GM20431 (cell line): ENCODE results near the gene PRDM2.
"Not testable (repeated sequence)": the region's sequence is repeated elsewhere in the genome, so short reads cannot be mapped to it uniquely, and the experiment has no call there.

Source experiments
- in situ Hi-C: fragments of 300-500 bp; cut with MseI, MboI; formaldehyde crosslinking; loops from one replicate; pipeline ENCODE4 v1.15.0; 2020; ENCODE audit warnings: low sequenced_read_pairs; ENCODE audit not compliant: unreplicated experiment

PRDM2 gene, protein sequence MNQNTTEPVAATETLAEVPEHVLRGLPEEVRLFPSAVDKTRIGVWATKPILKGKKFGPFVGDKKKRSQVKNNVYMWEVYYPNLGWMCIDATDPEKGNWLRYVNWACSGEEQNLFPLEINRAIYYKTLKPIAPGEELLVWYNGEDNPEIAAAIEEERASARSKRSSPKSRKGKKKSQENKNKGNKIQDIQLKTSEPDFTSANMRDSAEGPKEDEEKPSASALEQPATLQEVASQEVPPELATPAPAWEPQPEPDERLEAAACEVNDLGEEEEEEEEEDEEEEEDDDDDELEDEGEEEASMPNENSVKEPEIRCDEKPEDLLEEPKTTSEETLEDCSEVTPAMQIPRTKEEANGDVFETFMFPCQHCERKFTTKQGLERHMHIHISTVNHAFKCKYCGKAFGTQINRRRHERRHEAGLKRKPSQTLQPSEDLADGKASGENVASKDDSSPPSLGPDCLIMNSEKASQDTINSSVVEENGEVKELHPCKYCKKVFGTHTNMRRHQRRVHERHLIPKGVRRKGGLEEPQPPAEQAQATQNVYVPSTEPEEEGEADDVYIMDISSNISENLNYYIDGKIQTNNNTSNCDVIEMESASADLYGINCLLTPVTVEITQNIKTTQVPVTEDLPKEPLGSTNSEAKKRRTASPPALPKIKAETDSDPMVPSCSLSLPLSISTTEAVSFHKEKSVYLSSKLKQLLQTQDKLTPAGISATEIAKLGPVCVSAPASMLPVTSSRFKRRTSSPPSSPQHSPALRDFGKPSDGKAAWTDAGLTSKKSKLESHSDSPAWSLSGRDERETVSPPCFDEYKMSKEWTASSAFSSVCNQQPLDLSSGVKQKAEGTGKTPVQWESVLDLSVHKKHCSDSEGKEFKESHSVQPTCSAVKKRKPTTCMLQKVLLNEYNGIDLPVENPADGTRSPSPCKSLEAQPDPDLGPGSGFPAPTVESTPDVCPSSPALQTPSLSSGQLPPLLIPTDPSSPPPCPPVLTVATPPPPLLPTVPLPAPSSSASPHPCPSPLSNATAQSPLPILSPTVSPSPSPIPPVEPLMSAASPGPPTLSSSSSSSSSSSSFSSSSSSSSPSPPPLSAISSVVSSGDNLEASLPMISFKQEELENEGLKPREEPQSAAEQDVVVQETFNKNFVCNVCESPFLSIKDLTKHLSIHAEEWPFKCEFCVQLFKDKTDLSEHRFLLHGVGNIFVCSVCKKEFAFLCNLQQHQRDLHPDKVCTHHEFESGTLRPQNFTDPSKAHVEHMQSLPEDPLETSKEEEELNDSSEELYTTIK (N-terminal part only)

DNA sequence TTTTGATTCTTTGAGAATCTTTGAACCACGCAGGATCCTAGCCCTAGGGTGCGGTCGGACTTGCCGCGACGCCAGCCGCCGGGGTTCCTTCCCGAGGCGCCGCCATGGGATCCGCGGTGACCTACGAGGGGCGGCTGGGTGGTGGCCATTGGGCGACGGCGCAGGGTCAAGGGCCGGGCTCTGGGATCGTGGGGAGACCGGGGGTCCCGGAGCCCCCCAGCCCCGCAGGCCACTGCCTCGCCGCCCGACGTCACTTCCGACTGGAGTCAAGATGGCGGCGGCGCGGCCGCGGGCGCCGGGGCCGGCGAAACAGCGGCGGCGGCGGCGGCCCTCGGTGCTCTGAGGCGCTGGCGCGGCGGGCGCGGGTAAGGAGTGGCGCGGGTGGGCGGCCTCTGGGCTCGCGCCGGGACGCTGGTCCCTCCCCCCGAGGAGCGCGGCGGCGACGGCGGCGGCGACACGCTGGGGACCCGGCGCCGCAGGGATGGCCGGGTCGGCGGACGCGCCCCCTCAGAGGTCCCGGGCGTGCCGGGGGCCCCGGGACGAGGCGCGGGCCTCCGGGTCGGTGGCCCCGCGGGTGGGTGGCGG is at the start of gene PRDM2:
TSS of gene PRDM2 (plus strand) at position 253 of the 585 bp plus-strand sequence. CDS start 15,418 bp downstream, outside the sequence.
- in situ Hi-C loops = no loop called here

DNA sequence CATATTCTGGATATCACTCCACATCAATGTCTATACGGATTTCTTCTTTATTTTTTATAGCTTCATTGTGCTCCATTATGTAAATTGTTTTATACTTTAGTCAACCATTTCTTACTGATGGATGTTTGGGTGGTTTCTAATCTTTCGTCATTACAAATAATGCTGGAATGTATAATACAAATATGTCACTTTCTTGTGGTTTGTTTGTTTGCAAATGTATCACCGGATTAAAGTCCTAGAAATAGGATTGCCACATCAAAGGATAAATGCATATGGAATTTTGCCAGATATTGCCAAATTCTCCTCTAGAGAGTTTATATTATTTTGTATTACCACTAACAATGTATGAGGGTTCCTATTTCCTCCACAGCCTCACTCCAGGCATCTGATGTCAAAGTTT is 48.7 kb upstream of the PRDM2 start:
- in situ Hi-C loops = loop anchor here (25.0 kb wide), 1 partner anchor 311 kb away; no protein-coding TSS in a partner anchor

DNA sequence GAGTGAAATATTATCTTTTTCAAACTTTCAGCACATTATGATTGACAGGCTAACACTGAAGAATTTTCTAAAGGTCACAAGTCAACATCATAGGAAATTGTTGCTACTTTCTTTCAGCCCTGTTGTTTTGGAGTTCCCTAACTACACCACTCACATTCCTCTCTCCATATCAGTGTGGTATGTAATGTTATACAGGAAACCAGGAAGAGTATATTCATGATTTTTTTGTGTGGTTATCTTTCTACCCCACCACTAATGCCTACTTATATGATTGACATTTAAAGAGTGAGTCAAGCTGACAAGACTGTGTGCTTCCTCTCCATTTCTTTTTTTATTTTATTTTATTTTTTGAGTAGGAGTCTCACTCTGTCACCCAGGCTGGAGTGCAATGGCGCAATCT is 47.8 kb upstream of the PRDM2 start:
- in situ Hi-C loops = loop anchor here (25.0 kb wide), 1 partner anchor 310 kb away; no protein-coding TSS in a partner anchor

DNA sequence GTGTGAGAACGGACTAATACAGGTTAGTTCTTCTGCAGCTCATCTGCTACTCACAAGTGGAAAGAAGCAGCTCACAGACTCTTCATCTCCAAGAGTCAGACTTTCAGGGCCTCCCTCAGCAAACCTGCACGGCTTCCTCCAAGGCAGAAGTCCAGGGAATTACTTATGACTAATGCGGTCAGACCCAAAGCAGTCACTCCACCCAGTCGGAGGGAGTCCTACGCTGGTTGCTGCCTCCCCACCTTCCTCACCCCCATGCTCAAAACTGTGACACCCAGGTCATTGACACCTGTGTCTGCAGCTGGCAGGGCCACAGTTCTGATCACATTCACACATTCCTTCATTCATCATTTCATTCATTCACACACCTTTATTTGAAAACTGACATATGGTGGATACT is 38.4 kb upstream of the PRDM2 start:
- in situ Hi-C loops = loop anchor here (10.0 to 25.0 kb wide), 2 partner anchors 153 to 301 kb away; no protein-coding TSS in a partner anchor

DNA sequence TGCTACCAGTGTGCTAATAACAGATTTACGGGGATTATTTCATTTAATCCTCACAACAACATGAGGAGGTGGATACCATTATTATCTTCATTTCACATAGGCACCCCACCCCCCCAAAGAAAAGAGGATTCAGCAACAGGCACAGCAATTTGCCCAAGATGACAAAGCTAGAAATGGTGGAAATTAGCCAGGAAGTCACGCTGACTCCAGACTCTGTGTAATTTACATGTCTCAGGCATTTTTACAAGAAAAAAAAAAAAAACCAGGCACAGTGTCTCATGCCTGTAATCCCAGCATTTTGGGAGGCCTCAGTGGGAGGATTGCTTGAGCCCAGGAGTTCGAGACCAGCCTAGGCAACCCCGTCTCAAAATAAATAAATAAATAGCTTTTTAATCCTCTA is 37.5 kb upstream of the PRDM2 start:
- in situ Hi-C loops = loop anchor here (10.0 to 25.0 kb wide), 2 partner anchors 152 to 300 kb away; no protein-coding TSS in a partner anchor

DNA sequence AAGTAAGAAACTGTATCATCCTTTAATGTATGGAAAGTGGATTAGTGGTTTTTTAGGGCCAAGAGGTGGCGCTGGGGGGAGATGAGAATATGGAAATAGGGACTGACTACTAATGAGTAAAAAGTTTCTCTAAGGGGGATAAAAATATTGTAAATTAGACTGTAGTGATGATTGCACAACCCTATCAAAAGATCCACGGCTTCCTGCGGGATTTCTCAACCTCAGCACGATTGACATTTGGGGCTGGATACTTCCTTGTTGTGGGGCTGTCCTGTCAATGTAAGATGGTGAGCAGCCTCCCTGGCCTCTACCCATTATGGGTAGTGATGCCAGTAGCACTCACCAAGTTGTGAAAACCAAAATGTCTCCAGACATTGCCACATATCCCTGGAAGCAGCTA is 36.0 kb upstream of the PRDM2 start:
- in situ Hi-C loops = loop anchor here (10.0 to 25.0 kb wide), 2 partner anchors 151 to 298 kb away; no protein-coding TSS in a partner anchor

DNA sequence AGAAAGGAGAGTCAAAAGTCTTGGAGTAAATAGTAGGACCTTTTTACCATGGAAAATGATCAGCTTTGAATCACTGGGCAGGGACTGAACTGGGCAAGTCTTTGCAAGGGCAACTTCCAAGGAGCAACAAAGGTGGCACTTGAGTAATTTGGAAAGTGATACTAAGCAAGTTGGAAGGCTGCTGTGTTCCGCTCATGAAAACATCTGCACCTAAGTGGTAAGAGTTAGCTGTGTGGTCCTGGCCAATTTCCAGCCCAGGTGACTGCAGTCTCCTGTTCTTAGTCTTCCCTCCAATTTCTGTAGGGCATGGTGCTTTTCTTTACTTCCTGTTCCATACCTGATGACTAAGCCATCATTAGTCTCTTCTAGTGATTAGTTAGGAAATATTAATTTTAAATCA is 35.5 kb upstream of the PRDM2 start:
- in situ Hi-C loops = loop anchor here (10.0 to 25.0 kb wide), 2 partner anchors 150 to 298 kb away; no protein-coding TSS in a partner anchor

DNA sequence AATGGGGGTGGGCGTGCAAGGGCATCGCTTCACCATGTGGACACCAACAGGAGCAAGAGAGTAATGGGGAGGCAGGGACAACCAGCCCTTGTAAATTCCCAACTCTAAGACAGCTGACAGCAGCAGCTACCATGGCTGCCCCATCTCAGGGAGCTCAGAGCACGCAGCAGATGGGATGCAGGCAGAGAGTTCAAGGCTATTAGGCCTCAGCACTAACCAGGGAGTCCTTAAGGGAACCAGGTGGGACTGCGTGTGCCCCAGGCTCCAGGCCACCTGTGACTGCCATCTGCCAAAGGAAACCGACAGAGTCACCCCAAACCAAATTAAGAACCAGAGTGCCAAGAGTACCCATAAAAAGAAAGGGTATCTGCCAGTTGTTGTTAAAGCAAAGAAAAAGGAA is 33.7 kb upstream of the PRDM2 start:
- in situ Hi-C loops = loop anchor here (10.0 to 25.0 kb wide), 2 partner anchors 148 to 296 kb away; no protein-coding TSS in a partner anchor

DNA sequence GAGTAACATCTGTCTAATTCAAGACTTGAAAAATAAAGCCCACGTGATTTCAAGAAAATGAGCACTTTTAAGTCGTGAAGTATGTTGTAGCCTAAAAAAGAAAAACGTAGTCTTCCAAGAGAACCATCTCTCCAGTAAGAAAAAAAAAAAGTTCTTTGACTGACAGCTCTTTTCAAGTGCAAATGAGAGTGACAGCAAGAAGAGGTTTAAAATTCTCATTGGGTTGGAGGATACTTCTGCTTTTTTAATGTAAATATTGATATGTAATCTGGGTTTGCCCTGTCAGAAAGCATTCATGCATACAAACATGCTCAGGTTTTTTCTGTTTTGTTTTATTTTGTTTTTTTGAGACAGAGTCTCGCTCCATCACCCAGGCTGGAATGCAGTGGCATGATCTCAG is 32.3 kb upstream of the PRDM2 start:
- in situ Hi-C loops = loop anchor here (10.0 to 25.0 kb wide), 2 partner anchors 147 to 295 kb away; no protein-coding TSS in a partner anchor

DNA sequence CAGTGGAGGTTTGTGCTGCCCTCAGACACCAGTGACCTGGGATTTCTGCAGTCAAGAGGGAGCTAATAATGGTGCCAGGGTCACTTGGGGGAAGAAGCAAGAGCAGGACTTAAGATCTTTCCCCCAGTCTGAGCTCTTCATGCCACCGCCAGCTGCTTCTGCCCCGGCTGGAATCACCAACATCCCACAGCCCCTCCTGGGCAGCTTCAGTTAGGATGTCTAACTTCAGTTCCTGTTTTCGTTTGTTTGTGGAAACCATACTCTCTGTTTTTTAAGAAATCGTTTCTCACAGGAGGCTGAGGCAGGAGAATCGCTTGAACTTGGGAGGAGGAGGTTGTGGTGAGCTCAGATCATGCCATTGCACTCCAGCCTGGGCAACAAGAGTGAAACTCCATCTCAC is 25.6 kb upstream of the PRDM2 start:
- in situ Hi-C loops = loop anchor here (25.0 kb wide), 1 partner anchor 288 kb away; no protein-coding TSS in a partner anchor

DNA sequence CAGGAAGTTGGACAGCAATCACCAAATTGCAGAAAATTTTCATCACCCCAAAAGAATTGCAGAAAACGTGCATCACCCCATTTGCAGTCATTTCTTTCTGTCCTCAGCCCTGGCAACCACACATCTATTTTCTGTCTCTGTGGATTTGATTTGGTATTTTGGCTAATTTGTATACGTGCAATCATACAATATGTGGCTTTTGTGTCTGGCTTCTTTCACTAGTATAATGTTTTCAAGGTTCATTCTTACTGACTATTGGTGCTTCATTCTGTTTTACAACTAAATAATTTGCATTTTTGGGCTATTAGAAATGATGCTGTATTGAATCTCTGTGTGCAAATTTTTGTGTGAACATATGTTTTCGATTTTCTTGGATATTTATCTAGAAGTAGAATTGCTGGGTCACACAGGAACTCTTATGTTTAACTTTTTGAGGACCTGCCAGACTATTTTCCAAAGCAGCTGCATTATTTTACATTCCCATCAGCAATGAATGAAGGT is 24.8 kb upstream of the PRDM2 start:
- in situ Hi-C loops = no loop called here

DNA sequence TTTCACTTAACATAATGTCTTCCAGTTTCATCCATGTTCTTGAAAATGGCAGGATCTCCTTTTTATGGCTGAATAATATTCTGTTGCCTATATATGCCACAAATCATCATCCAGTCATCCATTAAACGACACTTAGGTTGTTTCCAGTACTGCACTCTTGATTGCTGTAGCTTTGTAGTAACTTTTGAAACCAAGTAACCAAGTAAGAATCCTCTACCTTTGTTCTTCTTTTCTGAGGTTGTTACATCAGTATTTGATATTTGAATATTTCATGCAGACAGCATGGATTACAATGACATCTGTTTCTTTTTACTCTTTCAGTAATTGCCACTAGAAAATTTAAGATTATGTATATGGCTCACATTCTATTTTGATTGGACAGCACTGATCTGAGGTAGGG is 22.1 kb upstream of the PRDM2 start:
- in situ Hi-C loops = no loop called here

DNA sequence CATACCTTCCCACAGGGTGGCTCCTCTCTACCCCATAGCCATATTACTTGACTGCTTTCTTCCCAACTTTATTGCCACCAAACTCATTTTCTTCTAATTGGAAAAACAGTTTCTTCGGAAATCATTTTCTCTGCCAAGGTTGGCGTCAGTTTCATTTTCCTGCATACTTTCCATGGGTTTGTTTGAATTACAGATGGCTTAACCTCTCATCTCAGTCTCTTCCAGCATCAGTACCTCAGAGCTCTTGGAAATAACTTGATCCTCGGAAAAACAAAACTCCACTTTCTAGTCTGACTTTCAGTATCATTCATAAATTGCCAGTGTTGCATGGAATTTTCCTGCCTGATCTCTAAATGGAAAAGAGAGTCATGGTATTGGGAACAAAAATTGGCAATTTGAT is 20.3 kb upstream of the PRDM2 start:
- in situ Hi-C loops = no loop called here

DNA sequence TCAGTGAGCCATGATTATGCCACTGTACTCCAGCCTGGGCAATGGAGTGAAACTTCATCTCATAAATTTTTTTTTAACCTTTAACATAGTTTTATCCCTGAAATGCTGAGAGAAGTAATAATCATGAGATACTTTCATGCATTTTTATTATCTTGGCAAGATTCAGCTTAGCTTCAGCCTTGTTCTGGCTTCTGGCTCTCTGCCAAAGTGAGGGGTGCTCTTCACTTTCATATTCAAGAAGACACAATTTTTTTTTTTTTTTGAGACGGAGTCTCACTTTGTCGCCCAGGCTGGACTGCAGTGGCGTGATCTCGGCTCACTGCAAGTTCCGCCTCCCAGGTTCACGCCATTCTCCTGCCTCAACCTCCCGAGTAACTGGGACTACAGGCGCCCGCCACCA is 19.4 kb upstream of the PRDM2 start:
- in situ Hi-C loops = not testable (repeated sequence)

DNA sequence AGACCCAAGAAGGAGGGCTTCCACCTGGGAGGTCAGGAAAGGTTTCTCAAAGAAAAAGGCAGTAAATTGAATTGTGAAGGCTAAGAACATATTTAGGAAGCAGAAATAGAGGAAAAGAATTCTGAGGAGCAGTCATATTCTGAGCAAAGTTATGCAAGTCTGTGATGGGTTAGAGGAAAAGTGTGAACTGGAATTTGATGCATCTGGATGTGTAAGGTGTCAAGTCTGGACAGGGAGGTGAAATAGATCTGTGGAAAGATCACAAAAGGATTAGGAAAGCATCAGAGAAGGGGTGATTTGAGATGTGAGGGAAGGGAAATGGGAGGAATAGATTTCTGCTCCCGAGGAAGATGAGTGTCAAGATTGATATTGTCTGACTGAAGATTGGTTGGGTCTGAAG is 18.1 kb upstream of the PRDM2 start:
- in situ Hi-C loops = no loop called here

DNA sequence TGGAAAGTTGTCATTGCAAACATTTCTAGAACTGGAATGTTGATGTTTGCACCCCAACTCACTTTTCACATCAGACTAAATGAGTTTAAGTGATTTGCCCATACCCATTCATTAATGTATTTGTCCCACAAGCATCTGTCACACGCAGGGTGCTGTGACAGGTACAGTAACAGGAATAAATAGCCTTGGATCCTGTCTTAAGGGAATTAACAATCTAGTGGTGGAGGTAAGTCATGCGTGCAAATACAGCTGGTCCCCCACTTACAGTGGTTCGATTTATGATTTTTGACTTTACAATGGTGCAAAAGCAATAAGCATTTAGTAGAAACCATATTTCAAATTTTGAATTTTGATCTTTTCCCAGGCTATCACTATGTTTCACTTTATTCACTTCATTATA is 17.5 kb upstream of the PRDM2 start:
- in situ Hi-C loops = no loop called here

DNA sequence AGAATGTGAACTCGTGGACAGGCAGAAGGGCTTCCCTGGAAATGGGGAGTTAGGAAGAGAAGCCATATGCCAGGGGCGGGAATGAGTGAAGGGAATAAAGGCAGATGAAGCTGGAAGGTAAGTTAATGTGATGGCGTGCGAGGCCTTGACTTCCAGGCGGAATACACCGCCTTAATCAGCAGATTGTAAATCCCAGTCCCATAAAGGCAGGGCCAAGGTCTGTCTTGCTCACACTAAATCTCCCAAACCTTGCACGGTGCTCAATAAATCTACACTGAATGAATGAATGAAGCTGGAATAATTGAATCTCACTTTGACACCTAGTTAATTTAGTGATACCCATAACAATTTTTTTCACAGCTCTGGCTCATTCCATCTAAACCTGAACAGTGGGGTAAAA is 16.8 kb upstream of the PRDM2 start:
- in situ Hi-C loops = no loop called here

DNA sequence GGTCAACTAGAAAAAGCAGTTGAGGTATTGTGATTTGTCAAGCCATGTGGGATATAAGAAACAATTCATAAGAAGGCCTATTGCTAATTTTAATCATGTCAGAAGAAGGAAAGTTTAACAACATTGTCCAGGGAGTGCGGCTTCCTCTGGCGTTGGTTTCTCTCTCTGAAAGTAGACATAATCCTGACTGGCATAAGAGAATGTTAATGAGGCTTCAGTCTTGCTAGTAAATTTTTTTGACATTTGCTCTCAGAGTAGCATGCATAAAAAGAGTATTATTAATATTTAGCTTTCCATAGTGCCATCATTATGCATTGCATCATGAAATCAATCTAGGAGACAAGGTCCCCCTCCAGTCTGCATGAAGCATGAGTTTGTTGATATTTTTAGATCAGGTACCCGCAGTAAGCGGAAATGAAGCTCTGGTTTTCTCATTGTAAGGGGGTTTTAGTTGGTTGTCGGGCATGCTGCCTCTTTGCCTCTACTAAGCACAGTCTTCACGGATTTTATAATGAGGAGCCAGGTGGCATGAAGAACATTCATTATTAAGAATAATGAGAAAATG is 12.8 kb upstream of the PRDM2 start:
- in situ Hi-C loops = no loop called here

DNA sequence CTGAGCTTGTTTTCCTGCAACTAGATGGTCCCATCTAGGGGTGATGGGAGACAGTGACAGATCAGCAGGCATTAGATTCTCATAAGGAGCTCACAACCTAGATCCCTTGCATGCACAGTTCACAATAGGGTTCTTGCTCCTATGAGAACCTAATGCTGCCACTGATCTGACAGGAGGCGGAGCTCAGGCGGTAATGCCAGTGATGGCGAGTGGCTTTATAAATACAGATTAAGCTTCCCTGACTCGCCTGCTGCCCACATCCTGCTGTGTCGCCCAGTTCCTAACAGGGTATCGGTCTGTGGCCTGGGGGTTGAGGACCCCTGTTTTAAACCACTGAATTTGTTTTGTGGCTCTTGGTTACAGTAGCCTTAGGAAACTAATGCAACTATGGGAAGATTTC is 6.9 kb upstream of the PRDM2 start:
- in situ Hi-C loops = not testable (repeated sequence)
